SH-SY5Y (cell line): ENCODE data around the gene CRIM1.

Experiments used
- GATA2 ChIP-seq: IDR thresholded peaks from 2 replicates; pipeline ENCODE4 v1.6.1; 2011; ENCODE audit warnings: mild to moderate bottlenecking, low read depth, low read length
- GATA3 ChIP-seq: IDR thresholded peaks from 2 replicates; pipeline ENCODE4 v1.6.1; 2011; ENCODE audit warnings: low read depth, mild to moderate bottlenecking, low read length, moderate library complexity

GRCh38 chr2:36587101-36587500 lies 231.5 kb downstream of the CRIM1 start:
- no peak for TF ChIP-seq GATA2
- TF ChIP-seq GATA3, result no peak
